GM19468 (cell line): ENCODE measurements around the gene CLMP.

ENCODE experiments used
- ATAC-seq: cut with Tn5 transposase; IDR thresholded peaks from one replicate; pipeline ENCODE4 v1.9.1; 2021; ENCODE audit warnings: mild to moderate bottlenecking, moderate library complexity, moderate number of reproducible peaks; ENCODE audit not compliant: unreplicated experiment; ENCODE audit errors: extremely low read depth

The CLMP gene

DNA sequence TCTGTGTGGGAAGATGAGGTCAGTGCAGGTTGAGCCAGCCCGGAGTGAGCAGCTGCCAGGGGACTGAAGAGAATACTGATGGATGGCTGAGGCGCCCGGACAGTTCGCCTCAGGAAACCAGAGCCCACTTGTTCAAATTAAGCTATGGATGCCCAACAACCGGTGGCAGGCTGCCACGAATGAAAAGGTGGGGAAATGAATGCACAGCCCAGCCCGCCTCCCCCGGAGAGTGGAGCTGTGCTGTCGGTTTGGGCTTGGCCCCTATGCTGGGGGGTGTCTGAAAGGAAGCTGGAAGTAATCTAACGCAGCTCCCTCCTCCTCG lies 155.0 kb downstream of the CLMP start:
- ATAC-seq = no peak

DNA sequence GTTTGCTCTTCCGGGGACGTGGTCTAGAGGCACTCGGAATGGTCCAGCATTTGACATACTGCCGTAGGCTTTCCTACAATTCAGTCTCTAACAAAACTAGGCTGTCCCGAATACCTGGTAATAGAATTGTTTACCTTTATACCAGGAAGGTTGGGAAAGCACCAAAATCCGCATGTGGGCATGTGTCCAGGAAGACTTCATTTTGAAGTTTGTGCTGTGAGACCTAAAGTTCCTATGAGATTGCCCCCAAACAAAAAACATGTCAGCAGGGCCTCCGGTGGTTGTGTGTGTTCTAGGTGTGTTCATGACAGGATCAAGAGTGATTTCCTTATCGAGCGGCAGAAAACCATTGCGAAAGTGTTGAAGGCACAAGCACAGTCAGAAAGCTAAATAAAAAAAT lies 159.2 kb downstream of the CLMP start:
- ATAC-seq = no peak

GRCh38 chr11:123034597-123034996 lies 160.5 kb downstream of the CLMP start:
- ATAC-seq = no peak

- ATAC-seq = no peak
Measured at GRCh38 chr11:123033895-123034294, 161.2 kb downstream of the CLMP start.

GRCh38 chr11:123030517-123030916 lies 164.5 kb downstream of the CLMP start:
- no peak for ATAC-seq

- ATAC-seq = no peak
Measured at GRCh38 chr11:123020968-123021367, 174.1 kb downstream of the CLMP start.
